GM21526 (cell line): Measurements from ENCODE around the gene FAM83G.
"Not testable (repeated sequence)": the region's sequence is repeated elsewhere in the genome, so short reads cannot be mapped to it uniquely, and the experiment has no call there.

Source experiments
- ATAC-seq: cut with Tn5 transposase; IDR thresholded peaks from one replicate; pipeline ENCODE4 v1.9.1; 2021; ENCODE audit warnings: moderate library complexity; ENCODE audit not compliant: unreplicated experiment, low FRiP score

Gene FAM83G, protein sequence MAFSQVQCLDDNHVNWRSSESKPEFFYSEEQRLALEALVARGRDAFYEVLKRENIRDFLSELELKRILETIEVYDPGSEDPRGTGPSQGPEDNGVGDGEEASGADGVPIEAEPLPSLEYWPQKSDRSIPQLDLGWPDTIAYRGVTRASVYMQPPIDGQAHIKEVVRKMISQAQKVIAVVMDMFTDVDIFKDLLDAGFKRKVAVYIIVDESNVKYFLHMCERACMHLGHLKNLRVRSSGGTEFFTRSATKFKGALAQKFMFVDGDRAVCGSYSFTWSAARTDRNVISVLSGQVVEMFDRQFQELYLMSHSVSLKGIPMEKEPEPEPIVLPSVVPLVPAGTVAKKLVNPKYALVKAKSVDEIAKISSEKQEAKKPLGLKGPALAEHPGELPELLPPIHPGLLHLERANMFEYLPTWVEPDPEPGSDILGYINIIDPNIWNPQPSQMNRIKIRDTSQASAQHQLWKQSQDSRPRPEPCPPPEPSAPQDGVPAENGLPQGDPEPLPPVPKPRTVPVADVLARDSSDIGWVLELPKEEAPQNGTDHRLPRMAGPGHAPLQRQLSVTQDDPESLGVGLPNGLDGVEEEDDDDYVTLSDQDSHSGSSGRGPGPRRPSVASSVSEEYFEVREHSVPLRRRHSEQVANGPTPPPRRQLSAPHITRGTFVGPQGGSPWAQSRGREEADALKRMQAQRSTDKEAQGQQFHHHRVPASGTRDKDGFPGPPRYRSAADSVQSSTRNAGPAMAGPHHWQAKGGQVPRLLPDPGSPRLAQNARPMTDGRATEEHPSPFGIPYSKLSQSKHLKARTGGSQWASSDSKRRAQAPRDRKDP

DNA sequence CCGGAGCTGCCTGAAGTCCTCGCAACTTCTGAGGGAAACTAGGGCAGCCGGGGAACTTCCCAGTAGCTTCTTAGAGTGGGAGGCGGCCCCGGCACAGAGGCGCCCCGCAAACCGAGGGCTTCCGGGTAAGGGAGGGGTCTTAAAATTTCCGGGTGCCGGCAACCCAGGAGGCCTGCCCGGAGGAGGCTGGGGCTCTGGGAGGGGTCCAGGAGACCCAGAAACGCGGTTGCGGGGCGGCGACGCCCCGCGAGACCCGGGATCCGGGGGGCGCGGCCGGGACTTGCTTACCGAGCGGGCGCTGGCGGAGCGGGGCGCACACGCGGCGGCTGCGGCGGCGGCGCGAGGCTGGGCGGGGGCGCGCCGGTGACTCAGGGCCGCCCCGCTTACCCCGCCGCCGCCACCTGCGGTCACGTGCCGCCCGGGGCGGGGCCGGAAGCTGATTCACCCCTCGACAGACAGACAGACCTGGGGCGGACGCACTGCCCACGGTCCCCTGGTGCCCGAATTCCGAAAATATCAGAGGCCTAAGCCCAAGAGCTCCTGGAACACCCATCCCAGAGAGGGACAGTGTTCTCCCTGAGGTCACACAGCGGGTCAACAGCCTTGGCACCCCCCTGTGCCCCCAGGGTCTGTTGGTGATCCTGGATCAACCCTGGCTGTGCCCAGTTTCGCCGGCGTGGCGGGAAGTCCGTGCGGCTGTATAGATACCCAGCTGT is at the start of gene FAM83G:
FAM83G (minus strand) TSS at position 344 of the 716 bp plus-strand sequence. CDS start 723 bp downstream, outside the sequence.
- no peak for ATAC-seq

DNA sequence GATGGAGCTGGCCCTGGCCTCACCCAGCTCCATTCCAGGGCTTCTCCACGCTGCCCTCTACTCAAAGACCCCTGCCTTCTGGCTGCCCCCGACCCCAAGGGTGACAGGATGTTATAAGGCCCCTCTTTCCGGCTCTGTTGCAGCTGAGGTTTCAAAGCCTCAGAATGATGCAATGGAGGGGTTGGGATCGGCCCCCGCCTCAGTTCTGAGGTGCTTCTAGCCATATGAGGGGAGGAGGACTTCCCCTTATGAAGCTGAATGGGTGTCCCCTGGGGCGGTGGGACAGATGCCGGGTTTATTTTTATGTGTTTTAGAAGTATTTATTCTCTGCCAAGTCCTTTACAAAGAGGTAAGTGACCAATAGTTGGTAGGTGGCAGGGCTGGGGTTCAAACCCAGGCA is 44.3 kb upstream of the FAM83G start:
- not testable (repeated sequence) for ATAC-seq

DNA sequence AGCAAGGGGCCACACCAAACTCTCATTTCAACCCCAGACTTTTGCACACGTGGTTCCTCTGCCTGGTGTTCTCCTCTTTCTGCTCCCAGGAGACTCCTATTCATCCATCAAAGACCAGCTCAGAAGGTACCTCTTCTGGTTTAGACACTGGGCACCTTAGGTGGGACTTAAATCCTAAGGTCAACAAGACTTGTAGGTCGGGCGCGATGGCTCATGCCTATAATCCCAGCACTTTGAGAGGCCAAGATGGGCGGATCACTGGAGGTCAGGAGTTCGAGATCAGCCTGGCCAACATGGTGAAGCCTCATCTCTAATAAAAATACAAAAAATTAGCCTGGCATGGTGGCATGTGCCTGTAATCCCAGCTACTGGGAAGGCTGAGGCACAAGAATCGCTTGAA is 42.9 kb upstream of the FAM83G start:
- not testable (repeated sequence) for ATAC-seq

DNA sequence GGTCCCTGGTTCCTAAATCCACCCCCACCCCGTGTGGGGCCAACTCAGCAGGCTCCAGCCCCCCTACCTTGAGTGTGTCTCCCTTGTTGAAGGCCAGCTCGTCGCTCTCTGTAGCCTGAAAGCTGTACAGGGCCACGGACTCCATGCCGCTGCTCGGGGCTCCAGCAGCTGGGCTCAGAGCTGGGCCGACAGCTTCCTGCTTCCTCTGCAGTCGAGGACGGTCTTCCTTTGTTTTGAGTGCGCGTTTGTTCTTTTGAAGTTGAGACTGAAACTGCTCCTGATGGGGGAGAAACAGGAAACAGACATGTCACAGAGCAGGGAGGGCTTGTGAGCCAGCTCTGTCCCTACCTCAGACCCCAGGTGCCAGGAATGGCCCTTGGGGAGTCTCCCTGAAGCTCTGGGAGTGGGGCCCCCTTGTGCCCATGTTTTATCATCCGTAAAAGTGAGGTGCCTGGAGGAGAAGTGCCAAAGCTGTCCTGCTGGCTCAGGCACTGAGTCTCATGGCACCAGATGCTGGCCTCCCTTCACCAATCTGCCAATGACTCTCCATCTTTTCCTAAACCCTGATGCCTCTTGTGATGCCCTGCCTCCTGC is 42.3 kb upstream of the FAM83G start, which contains the start of gene GRAP:
GRAP (minus strand) TSS at position 176 of the 594 bp plus-strand sequence; CDS start at position 145, 31 bp downstream.
- ATAC-seq: not testable (repeated sequence)

DNA sequence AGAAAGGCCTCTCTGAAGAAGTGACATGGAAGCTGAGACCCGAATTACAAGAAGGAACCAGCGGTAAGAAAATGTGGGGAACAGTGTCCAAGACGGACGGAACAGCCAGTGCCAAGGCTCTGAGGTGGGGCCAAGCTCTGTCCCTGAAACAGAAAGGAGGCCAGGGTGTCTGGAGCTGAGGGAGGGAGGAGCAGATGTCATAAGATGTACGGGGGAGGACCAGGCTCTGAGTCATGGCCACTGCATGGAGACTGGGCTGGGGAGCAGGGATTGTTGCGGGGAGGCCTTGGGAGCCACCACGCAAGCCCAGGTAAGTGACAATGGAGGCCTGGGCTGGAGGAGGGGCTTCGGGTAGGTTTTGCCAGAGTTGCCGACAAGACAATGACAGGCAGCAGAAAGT is 40.1 kb upstream of the FAM83G start:
- not testable (repeated sequence) for ATAC-seq

DNA sequence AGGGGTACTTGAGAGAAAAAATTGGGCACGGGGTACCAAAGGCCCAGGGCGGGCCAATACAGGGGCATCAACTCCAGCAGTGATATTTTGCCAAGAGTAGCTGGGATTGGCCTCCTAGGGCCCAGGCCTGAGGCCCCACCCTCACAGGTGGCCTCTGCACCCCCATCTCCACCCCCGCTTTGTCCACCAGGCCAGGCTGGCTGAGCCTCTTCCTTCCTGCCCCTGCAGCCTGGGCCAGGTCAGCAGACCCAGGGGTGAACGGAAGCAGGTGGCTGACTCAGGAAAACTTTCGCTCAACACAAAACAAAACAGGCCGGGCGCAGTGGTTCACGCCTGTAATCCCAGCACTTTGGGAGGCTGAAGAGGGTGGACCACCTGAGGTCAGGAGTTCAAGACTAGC is 38.5 kb upstream of the FAM83G start:
- not testable (repeated sequence) for ATAC-seq

DNA sequence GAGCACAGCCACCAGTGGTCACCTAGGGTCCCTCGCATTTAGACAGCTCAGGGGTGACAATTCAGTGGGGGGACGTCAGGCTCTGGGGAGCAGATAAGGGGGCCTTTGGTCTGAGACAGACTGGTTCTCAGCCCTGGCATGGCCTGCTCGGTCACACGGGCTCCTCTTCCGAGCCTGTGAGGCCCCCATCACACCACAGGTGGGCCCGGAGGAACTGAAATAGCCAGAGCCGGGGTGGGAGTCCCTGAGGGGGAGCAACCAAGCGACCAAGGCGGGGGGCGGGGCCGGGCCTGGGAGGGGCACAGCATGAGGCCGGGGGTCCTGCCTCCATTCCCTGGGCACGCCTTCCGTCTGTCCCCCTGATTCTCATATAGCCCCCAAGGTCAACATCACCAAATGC is 37.8 kb upstream of the FAM83G start:
- not testable (repeated sequence) for ATAC-seq

DNA sequence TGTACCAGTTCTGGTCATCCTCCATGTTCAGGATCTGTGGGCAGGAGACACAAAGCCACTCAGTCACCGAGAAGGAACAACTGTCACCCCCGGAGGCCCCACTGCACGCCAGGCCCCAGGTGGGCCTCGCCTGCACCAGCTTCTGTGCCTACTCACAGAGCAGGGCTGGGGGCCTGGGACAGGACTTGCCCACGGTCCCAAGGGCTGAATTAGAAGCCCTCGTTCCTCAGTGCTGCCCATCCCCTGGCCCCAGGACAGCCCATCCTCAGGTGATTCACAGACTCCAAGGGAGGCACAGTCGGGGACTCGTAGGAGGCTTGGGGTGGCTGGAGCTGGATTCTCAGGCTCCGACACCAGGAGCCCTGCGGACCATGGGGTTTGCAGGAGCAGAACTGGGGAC is 37.3 kb upstream of the FAM83G start:
- ATAC-seq: not testable (repeated sequence)

DNA sequence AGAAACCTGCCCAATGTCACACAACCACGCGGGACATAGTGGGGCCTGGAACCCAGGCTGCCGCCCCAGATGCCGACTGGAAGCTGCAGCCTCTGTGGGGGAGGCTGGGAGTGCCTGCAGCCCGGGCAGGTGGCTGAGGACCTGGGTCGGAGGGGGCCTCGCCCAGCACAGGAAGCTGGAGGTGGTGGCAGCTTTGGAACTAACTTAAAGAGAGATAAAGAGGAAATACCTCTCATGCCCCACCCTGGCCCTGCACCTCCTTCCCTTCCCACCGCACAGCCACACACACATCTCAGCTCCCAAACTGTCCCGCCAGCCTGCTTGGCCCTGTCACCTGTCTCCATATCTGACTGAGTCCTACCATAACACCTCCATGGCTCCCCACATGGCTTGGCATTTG is 35.8 kb upstream of the FAM83G start:
- not testable (repeated sequence) for ATAC-seq

DNA sequence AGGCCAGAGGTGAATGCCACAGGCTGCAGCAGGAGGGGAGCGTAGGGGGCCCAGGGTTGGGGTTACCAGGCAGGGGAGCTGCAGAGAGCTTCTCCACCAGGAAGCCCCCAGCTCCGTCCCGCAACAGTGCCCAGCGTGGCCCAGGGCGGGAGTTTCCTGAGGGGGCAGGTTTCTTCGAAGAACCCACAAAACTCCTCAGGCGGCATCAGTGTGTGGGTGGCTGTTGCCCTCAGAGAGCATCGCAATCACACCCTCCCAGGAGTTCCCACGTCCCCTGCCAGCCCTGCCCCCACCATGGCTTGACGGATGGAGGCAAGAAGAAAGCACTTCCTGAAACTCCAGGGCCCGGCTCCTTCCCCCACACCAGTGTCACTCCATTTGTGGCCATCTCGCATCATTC is 34.2 kb upstream of the FAM83G start:
- ATAC-seq: not testable (repeated sequence)

DNA sequence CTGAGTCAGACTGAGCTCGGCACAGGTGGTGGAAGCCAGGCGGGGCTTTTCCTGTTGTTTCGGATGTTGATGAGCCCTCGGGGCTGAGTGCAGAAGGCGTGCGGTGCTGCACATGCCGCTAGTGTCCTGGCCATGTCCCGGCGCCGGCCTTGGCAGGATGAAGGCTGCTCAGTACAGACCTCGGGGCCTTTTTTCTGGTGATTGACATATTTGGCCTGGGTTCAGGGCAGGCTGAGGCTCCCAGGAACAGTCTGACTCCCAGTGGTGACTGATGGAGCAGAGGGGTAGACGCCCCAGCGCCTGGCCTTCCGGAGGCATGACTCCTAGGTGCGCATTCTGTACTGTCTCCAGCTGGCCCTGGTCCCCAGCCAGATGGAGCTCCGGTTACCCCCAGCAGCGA is 33.4 kb upstream of the FAM83G start:
- ATAC-seq: not testable (repeated sequence)

DNA sequence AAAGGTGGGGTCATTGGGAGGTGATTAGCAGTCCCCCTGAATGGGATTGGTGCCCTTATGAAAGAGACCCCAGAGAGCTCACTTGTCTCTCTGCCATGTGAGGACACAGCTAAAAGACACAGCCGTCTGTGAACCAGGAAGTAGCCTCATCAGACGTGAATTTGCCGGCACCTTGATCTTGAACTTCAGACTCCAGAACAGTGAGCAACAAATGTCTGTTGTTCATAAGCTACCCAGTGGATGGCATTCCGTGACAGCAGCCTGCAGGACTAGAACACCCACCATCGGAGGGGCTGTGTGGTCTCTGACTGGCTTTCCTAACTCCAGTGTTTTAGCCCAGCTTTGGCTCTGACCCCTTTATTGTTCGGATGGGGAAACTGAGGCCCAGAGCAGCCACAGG is 33.0 kb upstream of the FAM83G start:
- ATAC-seq: not testable (repeated sequence)

DNA sequence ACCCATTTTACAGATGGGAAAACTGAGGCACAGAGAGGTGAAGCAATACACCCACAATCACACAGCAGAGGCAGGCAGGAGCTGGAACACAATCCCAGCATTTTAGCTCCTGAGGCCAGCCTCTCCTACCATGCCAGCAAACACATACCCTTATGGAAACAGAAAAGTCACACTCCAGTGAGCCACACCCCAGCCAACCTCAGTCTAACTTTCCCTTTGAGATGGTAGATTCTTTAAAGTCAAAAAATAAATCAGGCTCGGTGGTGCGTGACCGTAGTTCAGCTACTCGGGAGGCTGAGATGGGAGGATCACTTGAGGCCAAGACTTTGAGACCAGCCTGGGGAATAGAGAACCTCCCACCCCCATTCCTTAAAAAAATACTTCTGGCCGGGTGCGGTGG is 31.6 kb upstream of the FAM83G start:
- ATAC-seq: not testable (repeated sequence)

DNA sequence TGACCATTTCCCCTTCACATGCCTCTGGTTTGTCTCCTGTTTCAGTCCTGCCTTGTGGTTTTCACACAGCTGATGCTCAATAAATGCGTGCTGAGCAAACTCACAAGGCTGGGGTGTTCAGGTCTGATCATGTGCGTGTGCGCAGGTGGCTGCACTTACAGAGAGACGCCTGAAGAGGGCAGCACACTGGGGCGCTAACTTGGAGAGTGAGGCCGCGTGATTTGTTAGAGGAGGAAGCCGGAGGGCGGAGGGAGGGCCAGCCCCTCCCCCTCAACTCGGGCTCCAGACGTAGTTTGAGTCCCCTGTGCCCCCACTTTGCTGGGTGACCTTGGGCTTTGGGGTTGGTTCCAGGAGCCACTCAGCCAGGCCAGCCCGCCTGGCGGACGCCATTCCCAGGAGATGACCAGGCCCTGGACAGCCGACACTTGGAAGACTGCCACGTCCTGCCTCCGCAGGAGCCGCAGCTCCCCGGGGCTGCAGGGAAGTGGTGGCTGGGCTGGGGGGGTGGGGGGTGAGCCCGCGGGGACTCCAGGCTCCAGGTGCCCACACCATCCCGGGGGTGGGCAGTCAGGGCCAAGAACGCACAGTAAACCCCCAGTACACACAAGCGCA is 27.9 kb upstream of the FAM83G start:
- ATAC-seq: peak; percentile 42

DNA sequence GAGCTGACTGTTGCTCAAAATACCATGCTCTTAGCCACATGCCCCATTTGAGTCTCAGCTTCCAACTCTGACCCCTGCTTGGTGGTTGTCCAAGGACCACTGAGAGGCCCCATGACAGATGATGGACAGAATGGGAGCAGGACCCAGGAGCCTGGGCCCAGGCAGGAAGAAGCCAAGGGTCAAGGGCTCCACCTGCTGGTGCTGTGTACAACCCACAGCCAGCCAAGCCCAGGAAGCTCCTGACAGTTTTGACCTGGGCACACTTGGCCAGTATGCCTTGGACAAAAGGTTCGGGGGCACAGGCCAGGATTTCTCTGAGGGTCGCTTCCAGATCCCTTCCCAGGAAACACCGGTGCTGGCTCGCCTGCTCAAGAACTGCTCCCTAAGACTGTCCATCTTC is 27.2 kb upstream of the FAM83G start:
- ATAC-seq: peak; percentile 36

DNA sequence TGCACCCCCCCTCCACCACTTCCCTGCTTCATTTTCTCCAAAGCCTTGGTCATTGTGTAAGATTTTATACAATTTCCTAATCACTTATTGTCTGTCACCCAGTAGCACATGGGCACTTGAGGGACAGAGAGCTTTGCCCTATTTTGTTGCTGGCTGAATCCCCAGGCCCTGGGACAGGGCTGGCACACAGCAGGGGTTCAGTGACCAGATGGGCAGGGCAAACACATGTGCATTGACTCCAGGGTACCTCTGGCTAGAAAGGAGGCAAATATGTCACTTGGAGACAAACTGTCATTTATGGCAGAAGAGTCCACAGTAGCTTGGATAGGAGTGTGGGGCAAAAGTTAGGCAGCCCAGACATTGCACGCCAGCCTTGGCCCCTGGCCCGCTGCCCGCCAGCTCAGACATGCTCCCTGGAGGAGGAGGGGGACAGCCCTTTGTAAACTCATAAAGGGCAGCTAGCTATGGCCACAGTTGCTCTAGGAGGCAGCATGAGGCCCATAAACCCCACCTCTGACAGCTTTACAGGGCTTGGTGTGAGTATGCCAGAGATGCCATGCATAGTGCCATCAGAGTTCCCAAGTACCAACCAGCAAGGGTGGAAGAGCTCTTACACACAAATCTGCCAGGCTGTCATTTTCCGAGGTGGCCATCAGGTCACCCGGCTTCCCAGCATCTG is 26.3 kb upstream of the FAM83G start:
- not testable (repeated sequence) for ATAC-seq

DNA sequence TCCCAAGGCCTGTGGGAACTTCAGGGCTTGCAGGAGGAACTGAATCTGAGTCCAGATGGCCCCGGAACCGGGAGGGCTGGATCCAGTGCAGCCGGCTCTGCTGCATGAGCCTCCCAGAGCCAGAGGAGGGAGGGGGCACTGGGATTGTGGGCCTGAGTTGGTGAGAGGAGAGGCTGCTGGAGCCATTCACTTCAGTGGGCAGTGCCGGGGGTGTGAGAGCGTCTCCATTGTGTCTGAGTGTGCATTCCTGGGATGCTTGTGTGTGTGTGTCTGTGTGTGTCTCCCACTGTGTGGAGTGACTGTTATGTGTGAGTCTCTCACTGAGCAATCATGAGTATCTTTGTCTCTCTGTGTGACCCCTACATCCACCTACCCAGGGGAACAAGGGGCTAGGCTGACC is 25.2 kb upstream of the FAM83G start:
- not testable (repeated sequence) for ATAC-seq

DNA sequence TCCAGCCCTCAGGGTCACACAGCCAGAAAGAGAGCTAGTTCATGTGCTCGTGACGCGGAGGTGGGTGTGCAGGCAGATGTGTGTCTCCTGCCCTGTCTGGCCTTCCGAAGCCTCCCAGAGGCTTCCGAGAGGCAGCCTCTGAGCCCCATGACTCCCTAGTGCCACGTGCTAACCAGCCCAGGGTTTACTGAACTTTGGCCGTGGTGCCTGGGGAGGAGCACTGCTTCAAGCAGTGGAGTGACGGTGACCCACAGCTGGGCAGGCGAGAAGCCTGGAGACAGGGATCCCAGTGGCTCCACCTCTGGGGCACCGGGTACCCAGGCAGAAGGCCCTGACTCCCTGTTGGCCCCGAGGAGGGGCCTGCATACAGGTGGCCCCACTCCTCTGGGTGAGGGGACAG is 24.1 kb upstream of the FAM83G start:
- not testable (repeated sequence) for ATAC-seq
